ENCODE data around the gene NAA40. TPM values are rescaled to one million over a fixed set of nuclear protein-coding genes. Genes with fewer than 3 reads are reported as not detected.

NAA40 gene
- total and polyA plus RNA-seq, 10 of the 15 experiments (the other 5 are each of a cell fraction or from before 2014, with no cell fraction given), result 4.8 to 31.6 (median 22.2) TPM

DNA sequence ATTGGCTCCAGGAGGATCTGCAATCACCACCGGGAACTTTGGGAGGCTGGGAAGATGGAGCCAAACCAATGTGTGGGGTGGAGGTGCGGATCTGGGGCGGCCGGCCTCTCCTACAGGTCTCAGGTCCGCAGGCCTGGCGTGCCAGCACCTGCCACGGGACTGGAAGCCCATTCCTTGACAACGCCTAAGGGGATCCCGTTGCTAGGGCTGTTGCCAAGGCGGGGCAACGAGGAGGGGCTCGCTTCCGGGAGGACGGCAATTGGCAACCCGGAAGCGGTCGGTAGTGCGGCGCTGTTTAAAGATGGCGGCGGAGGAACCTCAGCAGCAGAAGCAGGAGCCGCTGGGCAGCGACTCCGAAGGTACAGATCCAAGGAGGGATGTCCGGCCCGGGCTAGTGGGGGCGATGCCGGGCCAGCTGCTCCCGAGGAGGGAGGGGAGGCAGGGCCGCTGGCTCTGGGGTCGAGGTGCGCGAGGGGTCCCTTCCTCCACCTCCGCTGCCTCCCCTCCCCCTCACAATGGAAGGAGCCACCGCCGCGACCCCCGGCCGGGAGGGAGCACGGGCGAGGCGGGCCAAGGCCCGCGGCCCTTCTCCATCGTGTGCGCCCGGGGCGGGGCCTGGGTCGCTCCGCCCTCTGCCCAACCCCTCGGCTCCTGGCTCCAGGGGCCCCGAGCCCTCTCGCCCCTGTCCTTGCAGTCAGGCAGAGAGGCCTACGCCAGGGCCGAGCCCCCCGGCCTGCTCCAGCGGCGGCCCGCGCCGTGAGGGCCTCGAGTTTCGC lies 47.5 kb downstream of the NAA40 start, which contains the start of gene OTUB1 (continued):
- no peak for TF ChIP-seq NFYB (IDR thresholded peaks at IDR 0.05; ENCODE audit: insufficient read depth, low read depth, low read length)
- peak; percentile 59 for TF ChIP-seq RUNX3 (IDR thresholded peaks at IDR 0.05; ENCODE audit: low read length)
- TF ChIP-seq, protein P1, sequence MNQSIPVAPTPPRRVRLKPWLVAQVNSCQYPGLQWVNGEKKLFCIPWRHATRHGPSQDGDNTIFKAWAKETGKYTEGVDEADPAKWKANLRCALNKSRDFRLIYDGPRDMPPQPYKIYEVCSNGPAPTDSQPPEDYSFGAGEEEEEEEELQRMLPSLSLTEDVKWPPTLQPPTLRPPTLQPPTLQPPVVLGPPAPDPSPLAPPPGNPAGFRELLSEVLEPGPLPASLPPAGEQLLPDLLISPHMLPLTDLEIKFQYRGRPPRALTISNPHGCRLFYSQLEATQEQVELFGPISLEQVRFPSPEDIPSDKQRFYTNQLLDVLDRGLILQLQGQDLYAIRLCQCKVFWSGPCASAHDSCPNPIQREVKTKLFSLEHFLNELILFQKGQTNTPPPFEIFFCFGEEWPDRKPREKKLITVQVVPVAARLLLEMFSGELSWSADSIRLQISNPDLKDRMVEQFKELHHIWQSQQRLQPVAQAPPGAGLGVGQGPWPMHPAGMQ (IDR thresholded peaks at IDR 0.05; ENCODE audit: borderline replicate concordance), result no peak
- TF ChIP-seq STAT3 (IDR thresholded peaks at IDR 0.05; ENCODE audit: low read depth, low read length), result no peak
- TF ChIP-seq, protein P2, sequence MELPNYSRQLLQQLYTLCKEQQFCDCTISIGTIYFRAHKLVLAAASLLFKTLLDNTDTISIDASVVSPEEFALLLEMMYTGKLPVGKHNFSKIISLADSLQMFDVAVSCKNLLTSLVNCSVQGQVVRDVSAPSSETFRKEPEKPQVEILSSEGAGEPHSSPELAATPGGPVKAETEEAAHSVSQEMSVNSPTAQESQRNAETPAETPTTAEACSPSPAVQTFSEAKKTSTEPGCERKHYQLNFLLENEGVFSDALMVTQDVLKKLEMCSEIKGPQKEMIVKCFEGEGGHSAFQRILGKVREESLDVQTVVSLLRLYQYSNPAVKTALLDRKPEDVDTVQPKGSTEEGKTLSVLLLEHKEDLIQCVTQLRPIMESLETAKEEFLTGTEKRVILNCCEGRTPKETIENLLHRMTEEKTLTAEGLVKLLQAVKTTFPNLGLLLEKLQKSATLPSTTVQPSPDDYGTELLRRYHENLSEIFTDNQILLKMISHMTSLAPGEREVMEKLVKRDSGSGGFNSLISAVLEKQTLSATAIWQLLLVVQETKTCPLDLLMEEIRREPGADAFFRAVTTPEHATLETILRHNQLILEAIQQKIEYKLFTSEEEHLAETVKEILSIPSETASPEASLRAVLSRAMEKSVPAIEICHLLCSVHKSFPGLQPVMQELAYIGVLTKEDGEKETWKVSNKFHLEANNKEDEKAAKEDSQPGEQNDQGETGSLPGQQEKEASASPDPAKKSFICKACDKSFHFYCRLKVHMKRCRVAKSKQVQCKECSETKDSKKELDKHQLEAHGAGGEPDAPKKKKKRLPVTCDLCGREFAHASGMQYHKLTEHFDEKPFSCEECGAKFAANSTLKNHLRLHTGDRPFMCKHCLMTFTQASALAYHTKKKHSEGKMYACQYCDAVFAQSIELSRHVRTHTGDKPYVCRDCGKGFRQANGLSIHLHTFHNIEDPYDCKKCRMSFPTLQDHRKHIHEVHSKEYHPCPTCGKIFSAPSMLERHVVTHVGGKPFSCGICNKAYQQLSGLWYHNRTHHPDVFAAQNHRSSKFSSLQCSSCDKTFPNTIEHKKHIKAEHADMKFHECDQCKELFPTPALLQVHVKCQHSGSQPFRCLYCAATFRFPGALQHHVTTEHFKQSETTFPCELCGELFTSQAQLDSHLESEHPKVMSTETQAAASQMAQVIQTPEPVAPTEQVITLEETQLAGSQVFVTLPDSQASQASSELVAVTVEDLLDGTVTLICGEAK (IDR thresholded peaks at IDR 0.05; ENCODE audit: borderline replicate concordance), result peak; percentile 89
- TF ChIP-seq, protein P3, sequence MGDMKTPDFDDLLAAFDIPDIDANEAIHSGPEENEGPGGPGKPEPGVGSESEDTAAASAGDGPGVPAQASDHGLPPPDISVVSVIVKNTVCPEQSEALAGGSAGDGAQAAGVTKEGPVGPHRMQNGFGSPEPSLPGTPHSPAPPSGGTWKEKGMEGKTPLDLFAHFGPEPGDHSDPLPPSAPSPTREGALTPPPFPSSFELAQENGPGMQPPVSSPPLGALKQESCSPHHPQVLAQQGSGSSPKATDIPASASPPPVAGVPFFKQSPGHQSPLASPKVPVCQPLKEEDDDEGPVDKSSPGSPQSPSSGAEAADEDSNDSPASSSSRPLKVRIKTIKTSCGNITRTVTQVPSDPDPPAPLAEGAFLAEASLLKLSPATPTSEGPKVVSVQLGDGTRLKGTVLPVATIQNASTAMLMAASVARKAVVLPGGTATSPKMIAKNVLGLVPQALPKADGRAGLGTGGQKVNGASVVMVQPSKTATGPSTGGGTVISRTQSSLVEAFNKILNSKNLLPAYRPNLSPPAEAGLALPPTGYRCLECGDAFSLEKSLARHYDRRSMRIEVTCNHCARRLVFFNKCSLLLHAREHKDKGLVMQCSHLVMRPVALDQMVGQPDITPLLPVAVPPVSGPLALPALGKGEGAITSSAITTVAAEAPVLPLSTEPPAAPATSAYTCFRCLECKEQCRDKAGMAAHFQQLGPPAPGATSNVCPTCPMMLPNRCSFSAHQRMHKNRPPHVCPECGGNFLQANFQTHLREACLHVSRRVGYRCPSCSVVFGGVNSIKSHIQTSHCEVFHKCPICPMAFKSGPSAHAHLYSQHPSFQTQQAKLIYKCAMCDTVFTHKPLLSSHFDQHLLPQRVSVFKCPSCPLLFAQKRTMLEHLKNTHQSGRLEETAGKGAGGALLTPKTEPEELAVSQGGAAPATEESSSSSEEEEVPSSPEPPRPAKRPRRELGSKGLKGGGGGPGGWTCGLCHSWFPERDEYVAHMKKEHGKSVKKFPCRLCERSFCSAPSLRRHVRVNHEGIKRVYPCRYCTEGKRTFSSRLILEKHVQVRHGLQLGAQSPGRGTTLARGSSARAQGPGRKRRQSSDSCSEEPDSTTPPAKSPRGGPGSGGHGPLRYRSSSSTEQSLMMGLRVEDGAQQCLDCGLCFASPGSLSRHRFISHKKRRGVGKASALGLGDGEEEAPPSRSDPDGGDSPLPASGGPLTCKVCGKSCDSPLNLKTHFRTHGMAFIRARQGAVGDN (IDR thresholded peaks at IDR 0.05), result peak; percentile 67
- TF ChIP-seq TBL1XR1 (IDR thresholded peaks at IDR 0.05; ENCODE audit: low read depth, low read length), result no peak
- TF ChIP-seq MEF2A (IDR thresholded peaks at IDR 0.05; ENCODE audit: insufficient read depth, low read depth, low read length), result no peak
- no peak for TF ChIP-seq SMAD1 (IDR thresholded peaks at IDR 0.05; ENCODE audit: low read depth, partially characterized antibody)
- no peak for TF ChIP-seq CBX3 (IDR thresholded peaks at IDR 0.05; ENCODE audit: borderline replicate concordance, low read depth)
- peak; percentile 97 for TF ChIP-seq YY1 (IDR thresholded peaks at IDR 0.05; ENCODE audit: low read depth, low read length)
- TF ChIP-seq NR2C1 (IDR thresholded peaks at IDR 0.05), result peak; percentile 95
- 0 out of 2 replicates have a peak, but pooled peaks have one; percentile 63 for TF ChIP-seq ASH2L (IDR thresholded peaks at IDR 0.05; ENCODE audit: borderline replicate concordance, low read depth)
- no peak for TF ChIP-seq EZH2 (IDR thresholded peaks at IDR 0.05; ENCODE audit: borderline replicate concordance, control insufficient read depth, low read depth, low read length)
- no peak for TF ChIP-seq EP300 (IDR thresholded peaks at IDR 0.05; ENCODE audit: borderline replicate concordance in 1 of 2, control insufficient read depth in 1 of 2, low read depth in 2 of 2, low read length in 2 of 2)
- TF ChIP-seq, protein P4, sequence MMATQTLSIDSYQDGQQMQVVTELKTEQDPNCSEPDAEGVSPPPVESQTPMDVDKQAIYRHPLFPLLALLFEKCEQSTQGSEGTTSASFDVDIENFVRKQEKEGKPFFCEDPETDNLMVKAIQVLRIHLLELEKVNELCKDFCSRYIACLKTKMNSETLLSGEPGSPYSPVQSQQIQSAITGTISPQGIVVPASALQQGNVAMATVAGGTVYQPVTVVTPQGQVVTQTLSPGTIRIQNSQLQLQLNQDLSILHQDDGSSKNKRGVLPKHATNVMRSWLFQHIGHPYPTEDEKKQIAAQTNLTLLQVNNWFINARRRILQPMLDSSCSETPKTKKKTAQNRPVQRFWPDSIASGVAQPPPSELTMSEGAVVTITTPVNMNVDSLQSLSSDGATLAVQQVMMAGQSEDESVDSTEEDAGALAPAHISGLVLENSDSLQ (IDR thresholded peaks at IDR 0.05), result 0 out of 2 replicates have a peak, but pooled peaks have one; percentile 8
- TF ChIP-seq KLF5 (IDR thresholded peaks at IDR 0.05; ENCODE audit: partially characterized antibody), result peak; percentile 75
- TF ChIP-seq MTA2 (IDR thresholded peaks at IDR 0.05; ENCODE audit: low read depth), result peak; percentile 40; the same call in 1 of the 2 replicates

Data from GM12878 (cell line).